ENCODE data around the gene CDH19. TPM values are rescaled to one million over a fixed set of nuclear protein-coding genes. Genes with fewer than 3 reads are reported as not detected.

Gene CDH19, protein sequence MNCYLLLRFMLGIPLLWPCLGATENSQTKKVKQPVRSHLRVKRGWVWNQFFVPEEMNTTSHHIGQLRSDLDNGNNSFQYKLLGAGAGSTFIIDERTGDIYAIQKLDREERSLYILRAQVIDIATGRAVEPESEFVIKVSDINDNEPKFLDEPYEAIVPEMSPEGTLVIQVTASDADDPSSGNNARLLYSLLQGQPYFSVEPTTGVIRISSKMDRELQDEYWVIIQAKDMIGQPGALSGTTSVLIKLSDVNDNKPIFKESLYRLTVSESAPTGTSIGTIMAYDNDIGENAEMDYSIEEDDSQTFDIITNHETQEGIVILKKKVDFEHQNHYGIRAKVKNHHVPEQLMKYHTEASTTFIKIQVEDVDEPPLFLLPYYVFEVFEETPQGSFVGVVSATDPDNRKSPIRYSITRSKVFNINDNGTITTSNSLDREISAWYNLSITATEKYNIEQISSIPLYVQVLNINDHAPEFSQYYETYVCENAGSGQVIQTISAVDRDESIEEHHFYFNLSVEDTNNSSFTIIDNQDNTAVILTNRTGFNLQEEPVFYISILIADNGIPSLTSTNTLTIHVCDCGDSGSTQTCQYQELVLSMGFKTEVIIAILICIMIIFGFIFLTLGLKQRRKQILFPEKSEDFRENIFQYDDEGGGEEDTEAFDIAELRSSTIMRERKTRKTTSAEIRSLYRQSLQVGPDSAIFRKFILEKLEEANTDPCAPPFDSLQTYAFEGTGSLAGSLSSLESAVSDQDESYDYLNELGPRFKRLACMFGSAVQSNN
- total RNA-seq: 0.06 and 0.16 TPM in 2 replicates

DNA sequence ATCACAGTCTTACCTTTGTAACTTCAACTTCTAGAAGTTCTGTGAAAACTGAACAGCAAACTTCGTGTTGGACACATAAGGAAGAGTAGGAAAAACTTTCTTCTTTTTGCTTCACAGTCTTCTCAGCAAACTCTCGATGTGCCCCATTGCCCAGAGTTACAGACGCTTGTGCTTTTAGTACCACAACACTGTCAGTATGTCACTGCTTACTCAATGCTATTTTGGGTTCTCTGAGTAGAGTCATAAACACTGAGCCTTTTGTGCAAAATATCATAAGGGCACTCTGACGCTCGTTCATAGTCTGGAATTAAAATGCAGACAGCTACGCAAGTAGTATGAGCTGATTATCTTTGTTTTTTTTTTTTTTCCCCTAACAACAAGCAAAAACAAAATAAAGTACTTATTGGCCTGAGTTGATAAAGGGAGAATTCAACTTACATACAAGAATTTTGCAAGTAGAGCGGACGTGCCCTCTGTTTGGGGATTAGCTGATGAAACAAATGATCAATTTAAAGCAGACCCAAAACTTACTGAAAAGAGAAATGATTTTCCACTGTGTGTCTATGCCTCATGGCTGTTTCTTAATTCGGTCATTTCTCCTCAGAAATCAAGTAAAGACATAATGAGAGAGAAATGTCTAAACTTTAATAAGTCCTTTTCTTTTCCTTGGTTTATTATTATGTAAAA lies at the start of gene CDH19:
Gene CDH19 (minus strand): TSS at position 150 of the 687 bp plus-strand sequence. CDS start 31,886 bp downstream, outside the sequence.

